ENCODE results near the gene FGF7.

- TF ChIP-seq EP300 (IDR thresholded peaks at IDR 0.05) (no peak), POLR2A (IDR thresholded peaks at IDR 0.05; ENCODE audit: low read depth) (no peak)
Observed at GRCh38 chr15:49528289-49528688, 105.2 kb downstream of the FGF7 start.
